Measurements from ENCODE around the gene PCBP3.

DNA sequence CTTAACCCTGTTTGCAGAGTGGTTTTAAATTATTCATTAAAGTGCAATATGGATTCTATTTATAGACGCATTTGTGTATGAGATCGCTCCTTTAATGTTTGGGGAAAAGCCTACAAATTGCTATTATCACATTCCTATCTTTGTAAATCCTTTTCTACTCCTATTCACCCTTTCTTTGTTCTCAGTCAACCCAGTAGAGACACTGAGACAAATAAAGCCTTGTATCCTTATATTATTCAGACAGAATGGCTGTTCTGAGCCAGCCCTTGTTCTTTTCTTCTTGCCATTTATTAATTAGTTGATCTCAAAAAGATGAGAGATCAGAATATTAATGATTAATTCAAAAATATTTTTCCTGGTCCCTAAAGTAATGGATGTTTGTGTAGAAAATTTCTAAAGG lies 8.4 kb downstream of the PCBP3 start:
- TF ChIP-seq, protein P1, sequence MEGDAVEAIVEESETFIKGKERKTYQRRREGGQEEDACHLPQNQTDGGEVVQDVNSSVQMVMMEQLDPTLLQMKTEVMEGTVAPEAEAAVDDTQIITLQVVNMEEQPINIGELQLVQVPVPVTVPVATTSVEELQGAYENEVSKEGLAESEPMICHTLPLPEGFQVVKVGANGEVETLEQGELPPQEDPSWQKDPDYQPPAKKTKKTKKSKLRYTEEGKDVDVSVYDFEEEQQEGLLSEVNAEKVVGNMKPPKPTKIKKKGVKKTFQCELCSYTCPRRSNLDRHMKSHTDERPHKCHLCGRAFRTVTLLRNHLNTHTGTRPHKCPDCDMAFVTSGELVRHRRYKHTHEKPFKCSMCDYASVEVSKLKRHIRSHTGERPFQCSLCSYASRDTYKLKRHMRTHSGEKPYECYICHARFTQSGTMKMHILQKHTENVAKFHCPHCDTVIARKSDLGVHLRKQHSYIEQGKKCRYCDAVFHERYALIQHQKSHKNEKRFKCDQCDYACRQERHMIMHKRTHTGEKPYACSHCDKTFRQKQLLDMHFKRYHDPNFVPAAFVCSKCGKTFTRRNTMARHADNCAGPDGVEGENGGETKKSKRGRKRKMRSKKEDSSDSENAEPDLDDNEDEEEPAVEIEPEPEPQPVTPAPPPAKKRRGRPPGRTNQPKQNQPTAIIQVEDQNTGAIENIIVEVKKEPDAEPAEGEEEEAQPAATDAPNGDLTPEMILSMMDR (IDR thresholded peaks at IDR 0.05), result no peak
- no peak for TF ChIP-seq SIN3A (IDR thresholded peaks at IDR 0.05; ENCODE audit: borderline replicate concordance, insufficient read depth, low read depth, low read length)

Measured in Panc1 (cell line).